RPMI7951 (cell line): ENCODE results near the gene RBBP8NL. TPM values are rescaled to one million over a fixed set of nuclear protein-coding genes. Genes with fewer than 3 reads are reported as not detected.
"Not testable (repeated sequence)": the region's sequence is repeated elsewhere in the genome, so short reads cannot be mapped to it uniquely, and the experiment has no call there.

Experiments
- DNase-seq: peaks from one replicate; pipeline ENCODE4 v3.0.0-alpha.2; 2012; ENCODE audit warnings: low read depth
- total RNA-seq: library from RNA; depleted of rRNA; stranded (reverse); fragments of >200 nt; shearing (Covaris generic); gene quantifications from 2 replicates; pipeline ENCODE4 v1.2.3, GENCODE V29; 2014

RBBP8NL gene
- total RNA-seq, 1 experiment from 2014 or later = not detected

- no peak for DNase-seq
Observed at GRCh38 chr20:62445553-62446340, 18.4 kb upstream of the RBBP8NL start.

DNA sequence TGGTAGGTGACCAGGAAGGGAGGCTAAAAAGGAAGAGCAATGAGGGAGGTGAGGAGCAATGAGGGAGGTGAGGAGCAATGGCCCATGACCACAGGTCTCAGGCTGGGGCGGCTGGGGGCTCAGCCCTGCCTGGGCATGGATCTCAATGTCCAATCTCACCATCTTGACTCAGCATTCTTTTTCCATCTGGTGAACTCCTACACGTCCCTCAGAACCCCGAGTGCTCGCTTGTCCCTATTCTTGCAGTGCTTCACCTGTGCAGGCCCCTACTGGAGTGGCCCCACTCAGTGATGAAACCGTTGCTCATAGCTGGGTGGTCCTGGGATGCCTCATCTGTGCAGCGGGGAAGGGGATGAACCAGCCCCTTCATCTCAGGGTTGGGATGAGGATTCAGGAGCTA is 16.9 kb upstream of the RBBP8NL start:
- no peak for DNase-seq

- DNase-seq = peak; percentile 69
Observed at GRCh38 chr20:62441987-62442539, 14.7 kb upstream of the RBBP8NL start.

DNA sequence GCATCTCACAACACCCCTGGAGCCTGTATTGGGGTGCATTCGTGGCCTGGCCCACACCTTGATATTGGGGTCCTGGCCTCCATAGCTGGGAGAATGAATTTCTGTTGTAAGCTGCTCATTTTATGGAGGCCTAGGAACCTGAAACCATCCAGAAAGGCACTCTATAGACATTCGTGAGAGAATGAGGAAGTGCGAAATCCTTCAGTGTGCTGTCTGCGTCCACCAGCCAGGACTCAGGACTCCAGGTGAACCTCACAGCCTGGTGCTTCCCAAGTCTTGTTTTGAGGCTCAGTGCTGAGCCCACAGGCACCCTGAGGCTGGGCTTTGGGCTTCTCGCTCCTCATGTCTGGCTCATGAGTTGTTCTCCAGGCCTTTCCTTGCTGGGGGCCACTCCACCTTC is 11.9 kb upstream of the RBBP8NL start:
- DNase-seq = no peak

GRCh38 chr20:62437927-62438326 is 10.6 kb upstream of the RBBP8NL start:
- DNase-seq = no peak

GRCh38 chr20:62437496-62437895 is 10.2 kb upstream of the RBBP8NL start:
- DNase-seq = no peak

DNA sequence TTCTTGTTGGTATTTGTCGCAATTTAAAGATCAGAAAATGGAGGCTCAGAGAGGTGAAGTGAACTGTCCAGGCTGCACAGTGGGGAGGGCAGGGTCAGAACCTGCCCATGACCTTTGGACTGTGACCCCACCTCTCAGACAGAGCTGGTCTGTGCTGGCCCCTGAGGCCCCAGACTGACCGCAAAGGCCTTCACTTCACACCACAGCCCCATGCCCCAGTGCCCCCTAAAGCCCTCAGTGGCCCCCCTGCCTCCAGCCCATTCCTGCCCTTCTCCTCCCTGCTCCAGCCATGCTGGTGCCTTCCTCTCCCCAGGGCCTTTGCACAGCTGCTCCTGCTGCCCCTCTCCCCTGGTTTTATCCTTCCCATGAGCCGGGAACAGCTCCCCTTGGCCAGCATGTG is 9.4 kb upstream of the RBBP8NL start:
- DNase-seq = no peak

DNA sequence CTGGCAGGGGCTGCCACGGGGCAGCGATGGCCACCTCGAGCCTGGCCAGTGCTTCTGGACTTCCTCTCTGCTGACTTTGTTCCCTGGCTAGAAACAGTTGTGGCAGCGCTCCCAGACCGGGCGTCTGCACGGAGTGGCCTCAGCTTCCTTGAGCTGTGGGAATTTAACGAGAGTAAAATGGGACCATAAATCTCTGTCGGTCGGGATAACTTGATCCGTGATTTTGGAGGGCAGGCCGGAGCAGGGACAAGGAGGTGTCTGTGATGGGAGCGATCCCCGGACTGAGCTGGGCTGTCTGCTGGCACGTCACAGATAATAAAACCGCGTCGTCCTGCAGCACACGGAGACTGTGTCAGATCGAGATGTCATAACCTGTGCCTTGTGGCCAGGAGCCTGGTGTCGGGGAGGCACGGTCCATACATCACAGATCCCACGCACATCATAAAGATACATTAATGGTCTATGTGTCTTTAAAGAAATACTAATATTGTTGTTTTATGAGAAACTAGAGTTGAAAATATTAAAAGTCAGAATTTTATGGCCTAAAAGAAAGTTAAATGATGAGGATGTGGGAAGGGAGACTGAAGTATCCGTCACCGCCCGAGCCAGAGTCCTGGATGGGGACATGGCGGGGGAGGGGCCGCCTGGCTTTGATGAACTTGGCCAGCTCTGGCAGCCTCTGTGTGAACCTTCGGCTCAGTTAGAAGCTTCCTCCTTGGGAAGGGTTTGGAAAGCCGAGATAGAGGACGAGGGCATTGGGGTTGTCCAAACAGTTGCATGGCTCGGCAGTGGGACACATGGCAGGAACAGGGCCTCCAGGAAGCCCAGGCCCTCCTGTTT is 6.5 kb upstream of the RBBP8NL start:
- DNase-seq = no peak

- no peak for DNase-seq
Observed at GRCh38 chr20:62430866-62431447, 3.6 kb upstream of the RBBP8NL start.

DNA sequence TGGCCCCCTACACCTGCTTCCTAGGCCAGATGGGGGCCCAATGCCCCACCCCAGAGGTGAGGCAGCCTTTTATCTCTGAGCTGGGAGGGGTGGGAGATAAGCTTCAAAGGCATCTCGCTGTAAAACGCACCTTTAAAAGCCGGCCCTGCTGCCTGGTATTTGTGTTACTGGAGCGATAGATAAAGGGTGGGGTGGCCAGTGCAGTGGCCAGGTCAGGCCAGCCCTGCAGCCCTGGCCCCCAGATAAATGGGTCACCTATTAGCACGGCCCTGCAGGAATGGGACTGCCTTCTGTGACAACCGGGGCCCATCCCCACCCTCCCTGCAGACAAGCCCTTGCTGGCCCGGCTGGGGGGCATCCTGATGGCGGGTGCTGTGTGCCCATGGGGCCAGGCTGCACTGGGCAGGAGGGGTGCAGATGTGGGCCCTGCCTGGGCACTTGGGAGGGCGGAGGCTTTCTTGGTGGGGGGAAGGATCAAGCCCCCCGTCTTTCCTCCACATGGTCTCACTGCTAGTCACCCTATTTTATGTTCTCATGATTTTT is 3.0 kb upstream of the RBBP8NL start:
- DNase-seq = no peak

- no peak for DNase-seq
Observed at GRCh38 chr20:62429455-62430310, 2.3 kb upstream of the RBBP8NL start.

GRCh38 chr20:62428396-62429295 is 1.3 kb upstream of the RBBP8NL start:
- DNase-seq = no peak

- no peak for DNase-seq
Observed at GRCh38 chr20:62428002-62428372, 648 bp upstream of the RBBP8NL start.

GRCh38 chr20:62426699-62427131 is 624 bp downstream of the RBBP8NL start:
- DNase-seq = no peak

DNA sequence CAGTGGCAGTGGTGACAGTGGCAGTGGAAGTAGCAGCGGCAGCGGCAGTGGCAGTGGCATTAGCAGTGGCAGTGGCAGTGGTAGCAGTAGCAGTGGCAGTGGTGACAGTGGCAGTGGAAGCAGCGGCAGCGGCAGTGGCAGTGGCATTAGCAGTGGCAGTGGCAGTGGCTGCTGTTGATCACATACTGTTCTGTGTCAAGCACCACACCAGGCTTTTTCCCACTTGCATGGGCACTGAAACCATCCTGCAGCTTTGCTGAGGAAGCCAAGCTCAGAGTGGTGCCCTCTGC is 1.3 kb downstream of the RBBP8NL start:
- not testable (repeated sequence) for DNase-seq

DNA sequence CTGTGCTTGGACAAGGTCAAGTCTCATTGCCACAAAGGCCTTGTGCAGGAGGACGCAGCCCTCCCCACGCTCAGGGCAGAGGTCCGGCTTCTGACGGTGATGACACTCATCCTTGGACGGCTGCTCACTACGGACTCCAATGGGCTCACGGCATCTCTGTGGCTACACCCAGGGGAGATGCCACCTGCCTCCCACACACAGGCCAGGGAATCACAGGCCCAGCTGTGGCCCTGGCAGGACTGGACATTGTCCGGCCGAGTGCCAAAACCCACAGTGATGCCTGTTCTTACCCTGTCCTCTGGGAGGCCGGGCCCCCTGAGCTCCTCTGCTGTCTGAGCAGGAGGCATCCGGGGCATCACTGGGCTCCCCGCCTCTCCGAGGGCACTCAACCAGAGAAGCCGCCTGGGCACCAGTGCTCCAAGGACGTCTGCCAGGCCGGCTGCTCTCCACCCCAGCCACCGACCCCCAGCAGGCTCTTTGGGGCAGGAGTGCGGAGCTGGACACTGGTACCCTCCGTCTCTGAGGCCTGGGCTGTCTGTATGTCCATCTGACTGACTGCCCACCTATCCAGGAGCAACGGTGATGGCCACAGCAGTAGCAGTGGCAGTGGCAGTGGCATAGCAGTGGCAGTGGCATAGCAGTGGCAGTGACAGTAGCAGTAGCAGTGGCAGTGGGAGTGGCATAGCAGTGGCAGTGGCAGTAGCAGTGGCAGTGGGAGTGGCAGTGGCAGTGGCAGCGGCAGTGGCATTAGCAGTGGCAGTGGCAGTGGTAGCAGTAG is 1.9 kb downstream of the RBBP8NL start:
- DNase-seq = no peak

- no peak for DNase-seq
Observed at GRCh38 chr20:62424249-62425107, 2.9 kb downstream of the RBBP8NL start.

GRCh38 chr20:62423326-62423706 is 4.0 kb downstream of the RBBP8NL start:
- no peak for DNase-seq
